HUES48 (cell line): Measurements from ENCODE around the gene CDON.
"Not testable (repeated sequence)": the region's sequence is repeated elsewhere in the genome, so short reads cannot be mapped to it uniquely, and the experiment has no call there.

ENCODE experiments used
- H3K27ac ChIP-seq: one replicate; pipeline ENCODE4 v1.7.0; 2013; ENCODE audit warnings: low read depth, low read length, inconsistent platforms
- H3K27me3 ChIP-seq: 2 replicates; pipeline ENCODE4 v1.6.1; 2013; ENCODE audit warnings: mild to moderate bottlenecking, low read length; ENCODE audit not compliant: control insufficient read depth, insufficient read depth
- H3K36me3 ChIP-seq: 2 replicates; pipeline ENCODE4 v1.6.1; 2013; ENCODE audit warnings: low read length; ENCODE audit not compliant: control insufficient read depth, insufficient read depth
- H3K4me1 ChIP-seq: 2 replicates; pipeline ENCODE4 v1.6.1; 2013; ENCODE audit warnings: mild to moderate bottlenecking, low read length; ENCODE audit not compliant: control insufficient read depth, insufficient read depth
- H3K4me3 ChIP-seq: 2 replicates; pipeline ENCODE4 v1.5.1; 2013; ENCODE audit warnings: mild to moderate bottlenecking, low read depth, low read length
- H3K9ac ChIP-seq: 2 replicates; pipeline ENCODE4 v1.6.1; 2013; ENCODE audit warnings: mild to moderate bottlenecking, low read depth, low read length, moderate library complexity
- H3K9me3 ChIP-seq: 2 replicates; pipeline ENCODE4 v1.6.1; 2013; ENCODE audit warnings: low read length; ENCODE audit not compliant: control insufficient read depth, insufficient read depth

Gene CDON

DNA sequence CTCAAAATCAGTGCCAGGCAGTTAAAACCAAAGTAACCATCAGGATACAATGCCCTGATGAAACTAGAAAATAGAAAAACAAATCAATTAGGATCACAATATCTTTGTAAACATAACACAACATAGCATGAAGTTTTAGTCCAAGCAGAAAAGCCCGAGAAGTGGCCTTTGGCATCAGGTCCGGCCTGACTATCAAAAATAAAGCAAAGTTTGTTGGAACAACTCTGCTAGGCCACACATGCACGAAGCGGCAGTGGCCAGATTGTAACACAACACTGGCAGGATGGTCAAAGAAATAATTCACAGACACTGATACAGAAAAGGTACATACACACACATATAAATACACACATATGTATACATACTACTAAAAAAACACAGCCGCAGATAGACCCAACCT is 26.9 kb downstream of the CDON start:
- H3K27me3 ChIP-seq: no peaks in the 10 kb centered on the region
- H3K36me3 ChIP-seq: no peaks in the 10 kb centered on the region
- H3K9ac ChIP-seq: no peak overlapping the region
- no peak overlapping the region for H3K4me3 ChIP-seq
- peaks cover 18% of the 10 kb centered on the region for H3K4me1 ChIP-seq
- no peaks in the 10 kb centered on the region for H3K9me3 ChIP-seq
- no peak overlapping the region for H3K27ac ChIP-seq

DNA sequence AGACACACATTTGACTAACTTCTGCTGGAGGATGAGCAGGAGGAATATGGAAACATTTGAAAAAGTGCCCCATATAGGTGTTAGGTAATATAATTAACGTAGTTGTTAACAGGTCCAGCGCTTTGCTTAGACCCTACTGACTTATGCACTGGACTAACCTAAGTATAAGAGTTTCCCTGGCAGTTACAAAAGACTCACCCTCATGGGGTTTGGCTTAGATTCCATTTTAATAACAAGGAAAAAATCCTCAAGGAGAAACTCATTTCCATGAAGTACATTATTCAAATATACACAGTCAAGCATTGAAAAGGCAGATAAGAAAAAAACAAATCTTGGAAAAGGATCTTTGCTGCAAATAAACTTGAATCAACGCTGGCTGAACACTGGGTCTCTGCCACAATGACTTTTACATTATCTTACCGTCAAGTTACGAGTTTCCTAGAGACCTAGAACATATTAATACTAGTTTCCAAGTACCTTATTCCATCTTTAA is 27.7 kb downstream of the CDON start:
- Histone ChIP-seq H3K27ac (no peak overlapping the region), H3K9me3 (no peaks in the 10 kb centered on the region), H3K4me3 (no peak overlapping the region), H3K9ac (no peak overlapping the region), H3K4me1 (peaks cover 18% of the 10 kb centered on the region), H3K27me3 (no peaks in the 10 kb centered on the region), H3K36me3 (no peaks in the 10 kb centered on the region)

DNA sequence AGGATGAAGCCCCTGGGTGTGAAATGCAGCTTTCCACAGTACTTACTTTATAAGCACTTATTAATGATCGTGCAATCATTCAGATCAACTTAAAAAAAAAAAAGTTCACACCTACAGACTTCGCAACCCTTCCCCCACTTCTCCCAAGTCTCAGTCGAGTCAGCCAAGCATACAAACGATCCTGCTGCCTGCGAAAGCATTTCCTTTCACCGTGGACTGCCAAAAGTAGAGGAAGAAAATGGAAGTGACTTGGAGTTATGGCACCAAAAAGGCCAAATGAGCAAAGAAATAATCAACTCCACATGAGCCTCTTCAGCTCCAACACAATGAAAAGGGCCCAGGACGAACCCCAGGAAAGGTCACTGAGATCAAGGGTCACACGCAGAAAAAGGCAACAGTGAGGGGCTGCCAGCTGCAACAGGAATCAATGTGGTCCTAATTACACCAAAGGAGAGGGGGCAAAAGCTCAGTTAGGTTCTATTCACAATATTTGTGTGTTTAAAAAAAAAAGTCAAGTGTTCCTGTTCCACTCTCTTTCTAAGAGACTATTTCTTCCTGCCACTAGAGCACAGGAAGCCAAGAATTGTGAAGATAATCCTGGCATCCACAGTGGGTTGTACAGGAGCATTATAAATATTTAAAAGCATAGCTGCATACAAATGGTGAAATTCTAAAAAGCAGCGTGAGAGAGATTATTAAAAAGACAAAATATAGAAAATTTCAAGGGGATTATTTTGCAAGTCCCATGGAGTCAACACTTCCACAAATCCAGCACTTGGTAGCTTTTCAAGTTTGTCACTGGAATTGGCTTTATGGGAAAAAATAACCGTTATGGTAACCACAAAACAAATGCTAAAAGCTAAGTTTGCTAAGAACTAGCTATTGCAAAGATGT is 28.4 kb downstream of the CDON start:
- no peak overlapping the region for H3K9ac ChIP-seq
- no peak overlapping the region for H3K4me3 ChIP-seq
- H3K9me3 ChIP-seq: no peaks in the 10 kb centered on the region
- H3K36me3 ChIP-seq: no peaks in the 10 kb centered on the region
- H3K4me1 ChIP-seq: peaks cover 18% of the 10 kb centered on the region
- no peak overlapping the region for H3K27ac ChIP-seq
- H3K27me3 ChIP-seq: no peaks in the 10 kb centered on the region

DNA sequence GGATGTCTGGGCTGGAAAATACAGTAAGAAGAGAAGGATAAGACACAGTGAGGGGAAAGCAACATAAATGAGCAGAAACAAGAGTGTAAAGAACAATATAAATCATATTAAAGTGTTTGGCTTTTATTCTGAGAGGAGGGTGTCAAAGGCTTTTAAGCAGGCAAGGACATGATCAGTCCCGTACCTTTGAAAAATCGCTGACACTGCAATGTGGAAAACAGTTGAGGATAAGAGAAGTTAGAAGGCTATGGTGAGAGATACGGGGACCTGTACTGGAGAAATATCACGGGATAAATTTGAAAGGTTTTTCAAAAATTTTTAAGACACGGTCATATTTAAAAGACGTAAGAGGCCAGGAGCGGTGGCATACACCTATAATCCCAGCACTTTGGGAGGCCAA is 30.3 kb downstream of the CDON start:
- Histone ChIP-seq H3K27ac (no peak overlapping the region), H3K36me3 (no peaks in the 10 kb centered on the region), H3K9me3 (no peaks in the 10 kb centered on the region), H3K9ac (no peak overlapping the region), H3K27me3 (no peaks in the 10 kb centered on the region), H3K4me3 (no peak overlapping the region), H3K4me1 (peaks cover 16% of the 10 kb centered on the region)

DNA sequence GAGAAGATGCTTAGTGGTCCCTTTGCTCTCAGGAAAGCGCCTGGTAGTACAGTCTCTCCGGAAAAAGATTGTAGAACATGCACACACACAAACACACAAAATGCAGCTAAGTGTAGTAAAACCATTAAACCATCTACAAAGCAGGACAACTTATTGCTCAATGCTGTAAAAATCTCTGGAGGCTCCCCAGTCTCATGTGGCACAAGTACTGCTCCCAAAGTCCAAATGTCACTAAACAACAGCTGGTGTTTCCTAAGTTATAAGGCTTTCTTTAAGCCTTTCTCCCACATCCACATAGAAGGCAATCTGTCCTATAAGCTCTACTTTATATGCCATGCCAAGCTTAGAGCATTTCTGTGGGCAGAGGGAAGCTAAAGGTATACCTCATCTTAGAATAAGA is 32.9 kb downstream of the CDON start:
- no peaks in the 10 kb centered on the region for H3K27me3 ChIP-seq
- no peak overlapping the region for H3K9ac ChIP-seq
- no peak overlapping the region for H3K4me3 ChIP-seq
- no peaks in the 10 kb centered on the region for H3K9me3 ChIP-seq
- no peaks in the 10 kb centered on the region for H3K36me3 ChIP-seq
- peaks cover 15% of the 10 kb centered on the region for H3K4me1 ChIP-seq
- H3K27ac ChIP-seq: no peak overlapping the region

DNA sequence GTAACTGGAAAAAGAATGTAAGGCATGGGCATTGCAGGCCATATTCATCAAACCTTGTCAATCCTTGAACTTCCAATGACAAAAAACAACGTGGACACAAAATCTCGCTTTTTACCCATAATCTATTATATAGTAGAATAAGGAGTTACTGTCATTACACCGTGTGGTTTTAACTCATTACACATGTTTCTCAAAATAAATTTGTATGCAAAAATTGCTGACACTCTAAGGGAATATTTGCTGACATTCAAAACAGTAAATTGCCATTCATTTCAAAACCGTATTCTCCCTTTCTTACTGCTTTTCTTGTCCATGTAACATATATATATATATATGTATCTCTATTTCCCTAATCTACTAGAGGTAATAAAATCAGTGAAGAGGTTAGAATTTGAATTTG is 33.4 kb downstream of the CDON start:
- Histone ChIP-seq H3K36me3 (no peaks in the 10 kb centered on the region), H3K27ac (no peak overlapping the region), H3K27me3 (no peaks in the 10 kb centered on the region), H3K9ac (no peak overlapping the region), H3K9me3 (no peaks in the 10 kb centered on the region), H3K4me1 (peaks cover 9% of the 10 kb centered on the region), H3K4me3 (no peak overlapping the region)

DNA sequence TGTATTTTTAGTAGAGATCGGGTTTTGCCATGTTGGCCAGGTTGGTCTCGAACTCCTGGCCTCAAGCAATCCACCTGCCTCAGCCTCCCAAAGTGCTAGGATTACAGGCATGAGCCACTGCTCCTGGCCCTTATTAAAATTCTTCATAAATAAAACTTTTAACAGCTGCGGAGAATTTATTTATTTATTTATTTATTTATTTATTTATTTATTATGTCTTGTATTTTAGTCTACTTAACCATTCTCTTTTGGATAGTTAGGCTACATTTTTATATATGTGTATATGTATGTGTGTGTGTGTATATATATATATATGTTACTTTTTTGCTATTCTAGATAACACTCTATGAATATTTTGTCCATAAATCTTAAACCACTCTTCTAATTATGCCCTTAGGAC is 34.1 kb downstream of the CDON start:
- H3K4me1 ChIP-seq, H3K27me3 ChIP-seq, H3K9ac ChIP-seq, H3K4me3 ChIP-seq, H3K27ac ChIP-seq, H3K9me3 ChIP-seq, H3K36me3 ChIP-seq: not testable (repeated sequence)

DNA sequence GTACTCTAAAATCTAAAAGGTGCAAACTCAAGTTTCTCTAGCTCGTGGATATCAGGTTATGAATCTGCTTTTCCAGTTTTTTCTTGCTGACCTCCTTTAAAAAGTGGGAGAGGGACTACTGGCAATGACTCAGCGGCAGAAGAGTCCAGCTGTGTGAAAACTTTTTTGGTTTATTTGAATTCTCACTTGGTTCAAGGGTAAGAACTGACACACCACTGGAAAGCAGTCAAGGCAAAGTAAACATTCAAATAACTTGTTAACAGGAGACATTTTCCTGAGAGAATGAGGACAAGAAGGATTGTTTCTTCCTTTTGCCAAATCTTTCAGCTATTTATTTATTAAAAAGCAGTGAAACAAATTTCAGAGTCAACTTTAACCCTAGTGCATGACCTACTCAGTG is 36.1 kb downstream of the CDON start:
- Histone ChIP-seq H3K27ac (no peak overlapping the region), H3K4me1 (no peaks in the 10 kb centered on the region), H3K9ac (no peak overlapping the region), H3K9me3 (no peaks in the 10 kb centered on the region), H3K36me3 (no peaks in the 10 kb centered on the region), H3K4me3 (no peak overlapping the region), H3K27me3 (no peaks in the 10 kb centered on the region)

DNA sequence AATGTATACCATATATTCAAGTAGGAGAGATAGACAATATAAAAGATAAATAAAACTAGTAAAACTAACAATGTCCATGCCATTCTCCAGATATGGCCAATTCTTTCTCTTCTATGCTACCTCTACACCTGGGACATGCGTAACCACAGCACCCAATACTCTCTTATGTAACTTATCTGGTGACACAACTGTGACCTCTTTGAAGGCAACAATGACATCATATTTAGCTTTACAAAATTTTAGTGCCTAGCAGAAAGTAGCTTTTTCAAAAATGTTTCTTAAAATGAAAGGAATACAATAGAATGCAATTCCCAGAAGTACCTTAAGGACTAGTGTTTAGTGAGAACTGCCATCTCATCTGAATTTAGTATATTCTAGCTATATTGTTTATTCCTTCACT is 36.8 kb downstream of the CDON start:
- Histone ChIP-seq H3K27ac (no peak overlapping the region), H3K9ac (no peak overlapping the region), H3K27me3 (no peaks in the 10 kb centered on the region)

DNA sequence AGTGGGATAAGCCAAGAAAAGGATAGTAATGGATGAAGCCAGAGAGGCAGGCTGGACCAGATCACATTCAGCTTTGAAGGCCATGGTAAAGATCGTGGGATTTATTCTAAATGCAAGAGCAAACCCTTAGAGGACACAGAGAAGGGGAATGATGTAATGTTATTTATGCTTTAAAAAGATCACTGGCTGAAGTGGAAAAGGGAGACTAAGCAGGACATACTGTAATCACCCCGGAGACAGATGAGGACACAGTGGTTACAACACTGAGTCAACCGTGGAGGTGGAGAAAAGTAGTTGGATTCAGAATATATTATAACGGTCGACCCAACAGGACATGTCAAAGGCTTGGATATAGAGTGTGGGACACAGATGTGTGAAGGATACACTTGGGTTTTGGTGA is 38.5 kb downstream of the CDON start:
- Histone ChIP-seq H3K9me3 (no peaks in the 10 kb centered on the region), H3K4me3 (no peak overlapping the region), H3K27ac (no peak overlapping the region), H3K27me3 (no peaks in the 10 kb centered on the region), H3K4me1 (no peaks in the 10 kb centered on the region), H3K36me3 (peaks cover 16% of the 10 kb centered on the region), H3K9ac (no peak overlapping the region)

More for the DNA sequence above, 36.8 kb downstream of the CDON start:
- Histone ChIP-seq H3K4me3 (no peak overlapping the region), H3K9me3 (no peaks in the 10 kb centered on the region), H3K36me3 (0 out of 2 replicates have a peak, but pooled peaks cover under 1% of the 10 kb centered on the region), H3K4me1 (no peaks in the 10 kb centered on the region)

DNA sequence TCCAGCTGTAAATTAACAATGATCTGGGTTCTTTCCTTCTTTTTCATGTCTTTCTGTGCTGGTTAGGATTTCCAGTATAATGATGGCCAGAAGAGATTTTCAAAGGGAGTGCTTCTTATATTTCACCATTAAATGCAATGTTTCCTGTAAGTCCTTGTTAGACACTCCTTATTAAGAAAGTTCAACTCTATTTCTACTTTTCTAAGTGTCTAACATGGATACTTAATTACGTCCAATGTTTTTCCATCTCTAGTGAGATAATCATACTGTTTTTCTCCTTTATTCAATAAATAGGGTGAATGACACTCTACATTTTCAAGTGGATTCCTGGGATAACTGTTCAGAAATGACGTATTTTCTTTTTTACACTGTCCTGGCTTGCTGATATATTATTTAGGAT is 49.8 kb downstream of the CDON start:
- Histone ChIP-seq H3K27ac (no peak overlapping the region), H3K4me3 (no peak overlapping the region), H3K9ac (no peak overlapping the region), H3K9me3 (no peaks in the 10 kb centered on the region), H3K36me3 (peaks cover 55% of the 10 kb centered on the region), H3K4me1 (no peaks in the 10 kb centered on the region), H3K27me3 (no peaks in the 10 kb centered on the region)
